A172 (cell line): ENCODE measurements around the gene BEST1. TPM values are rescaled to one million over a fixed set of nuclear protein-coding genes. Genes with fewer than 3 reads are reported as not detected.

Experiments used
- total RNA-seq: library from RNA; depleted of rRNA; stranded (reverse); fragments of >200 nt; shearing (Covaris generic); gene quantifications from 2 replicates; pipeline ENCODE4 v1.2.3, GENCODE V29; 2014; rRNA removed

The BEST1 gene
- total RNA-seq, 1 experiment from 2014 or later, result 1.00 TPM

Other genes starting within 250 kb of the BEST1 start
- 0.98 and 1.4 TPM in 2 replicates for gene MYRF, start 197.7 kb upstream of the BEST1 start, total RNA-seq
- gene TMEM258, start 157.8 kb upstream of the BEST1 start, total RNA-seq, result 78.1 and 115 TPM in 2 replicates
- 131 and 139 TPM in 2 replicates for gene FEN1, start 157.4 kb upstream of the BEST1 start, total RNA-seq
- gene FADS1, start 133.3 kb upstream of the BEST1 start, total RNA-seq, result 55.3 and 84.2 TPM in 2 replicates
- 151 and 340 TPM in 2 replicates for gene FADS2, start 122.1 kb upstream of the BEST1 start, total RNA-seq
- 139 and 190 TPM in 2 replicates for gene FADS3, start 58.8 kb upstream of the BEST1 start, total RNA-seq
- 2.4 and 8.5 TPM in 2 replicates for gene RAB3IL1, start 32.8 kb upstream of the BEST1 start, total RNA-seq
- 511 and 651 TPM in 2 replicates for gene FTH1, start 17.3 kb downstream of the BEST1 start, total RNA-seq
- gene INCENP, start 173.7 kb downstream of the BEST1 start, total RNA-seq, result 52.5 and 66.1 TPM in 2 replicates
- gene SCGB1D1, start 239.9 kb downstream of the BEST1 start, total RNA-seq, result not detected in 2 replicates